NCI-H1048 (cell line): ENCODE measurements around the gene MRPL18.
"Not testable (repeated sequence)": the region's sequence is repeated elsewhere in the genome, so short reads cannot be mapped to it uniquely, and the experiment has no call there.

Source experiments
- DNase-seq: peaks from one replicate; lab custom pipeline; 2025; lab: John Stamatoyannopoulos, UW

Gene MRPL18

DNA sequence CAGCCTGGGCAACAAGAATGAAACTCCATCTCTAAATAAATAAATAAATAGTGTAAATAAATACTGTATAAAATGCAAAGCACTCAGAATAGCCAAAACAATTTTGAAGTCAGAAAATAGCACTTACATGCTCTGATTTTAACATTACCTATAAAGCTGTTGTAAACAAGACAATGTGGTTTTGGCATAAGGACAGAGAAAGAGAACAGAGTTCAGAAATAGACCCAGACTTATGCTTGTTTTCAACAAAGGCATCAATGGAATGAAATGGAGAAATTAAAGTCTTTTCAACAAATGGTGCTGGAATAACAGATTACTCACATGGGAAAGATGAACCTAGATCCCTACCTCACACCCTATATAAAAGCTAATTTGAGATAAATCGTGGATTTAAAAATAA lies 18.1 kb upstream of the MRPL18 start:
- no peak for DNase-seq

DNA sequence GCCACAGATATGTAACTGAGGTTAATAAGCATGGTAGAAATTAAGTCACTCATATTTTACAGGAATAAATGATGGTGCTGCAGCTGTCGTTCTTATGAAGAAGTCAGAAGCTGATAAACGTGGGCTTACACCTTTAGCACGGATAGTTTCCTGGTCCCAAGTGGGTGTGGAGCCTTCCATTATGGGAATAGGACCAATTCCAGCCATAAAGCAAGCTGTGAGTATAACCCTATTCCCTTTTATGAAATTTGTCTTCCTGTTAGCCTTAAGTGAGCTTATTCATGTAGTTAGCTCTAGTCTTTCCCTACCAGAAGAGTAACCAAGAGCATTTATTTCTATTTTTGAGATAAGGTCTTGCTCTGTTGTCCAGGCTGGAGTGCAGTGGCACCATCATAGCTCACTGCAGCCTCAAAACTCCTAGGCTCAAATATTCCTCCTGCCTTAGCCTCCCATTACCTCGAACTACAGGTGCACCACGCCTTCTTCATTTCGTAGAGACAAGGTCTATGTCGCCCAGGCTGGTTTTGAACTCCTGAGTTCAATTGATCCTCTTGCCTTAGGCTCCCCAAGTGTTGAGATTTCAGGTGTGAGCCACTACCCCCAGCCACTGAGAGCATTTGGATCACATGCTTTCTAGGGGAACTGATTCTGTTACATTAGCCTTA lies 12.9 kb upstream of the MRPL18 start:
- no peak for DNase-seq

DNA sequence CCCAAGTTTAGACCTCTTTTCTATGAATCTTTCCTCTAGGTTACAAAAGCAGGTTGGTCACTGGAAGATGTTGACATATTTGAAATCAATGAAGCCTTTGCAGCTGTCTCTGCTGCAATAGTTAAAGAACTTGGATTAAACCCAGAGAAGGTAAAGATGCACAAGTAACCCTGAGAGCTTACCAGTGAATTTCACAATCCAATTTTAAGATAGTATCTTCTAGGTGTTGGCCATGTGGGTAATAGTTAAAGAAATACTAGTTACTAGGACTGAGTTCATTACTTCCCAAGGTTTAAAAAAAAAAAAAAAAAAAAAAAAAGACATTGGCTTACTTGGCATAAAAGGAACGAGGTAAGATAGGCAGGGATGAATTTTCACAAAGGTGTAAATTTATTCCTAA lies 12.1 kb upstream of the MRPL18 start:
- no peak for DNase-seq

GRCh38 chr6:159778542-159779103 lies 11.6 kb upstream of the MRPL18 start:
- DNase-seq: no peak

- DNase-seq: no peak
These were observed 2.0 kb upstream of the MRPL18 start for GRCh38 chr6:159788276-159788675.

GRCh38 chr6:159788753-159789376 lies 1.4 kb upstream of the MRPL18 start:
- DNase-seq: no peak

- peak; percentile 99 for DNase-seq
These were observed 704 bp upstream of the MRPL18 start, which contains the start of gene TCP1 for GRCh38 chr6:159789377-159790148. TCP1 (minus strand) TSS chr6:159789602; CDS start chr6:159789468, 134 bp downstream.

DNA sequence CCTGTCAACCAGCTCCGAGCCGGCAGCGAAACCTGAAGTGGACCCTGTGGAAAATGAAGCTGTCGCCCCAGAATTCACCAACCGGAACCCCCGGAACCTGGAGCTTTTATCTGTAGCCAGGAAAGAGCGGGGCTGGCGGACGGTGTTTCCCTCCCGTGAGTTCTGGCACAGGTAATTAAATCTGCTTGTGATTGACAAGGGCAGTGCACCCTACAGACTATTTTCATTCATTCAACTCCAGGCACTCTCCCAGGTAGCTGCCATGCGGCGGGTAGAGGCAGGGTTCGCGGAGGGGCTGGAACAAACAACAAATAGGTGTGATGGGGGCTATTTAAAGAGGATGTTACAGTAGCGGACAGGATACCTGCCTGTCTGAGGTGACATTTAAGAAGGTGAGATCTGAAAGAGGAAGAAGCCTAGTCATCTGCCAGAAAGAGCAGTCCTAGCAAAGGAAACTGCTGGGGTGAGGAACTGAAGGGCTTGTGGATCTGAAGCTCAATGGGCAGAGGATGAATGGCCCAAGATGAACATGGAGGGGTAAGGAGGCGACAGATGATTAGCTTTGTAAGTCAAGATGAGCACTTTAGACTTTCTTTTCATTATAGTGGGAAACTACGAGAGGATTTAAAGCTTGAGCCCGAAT lies 810 bp downstream of the MRPL18 start:
- DNase-seq: no peak

DNA sequence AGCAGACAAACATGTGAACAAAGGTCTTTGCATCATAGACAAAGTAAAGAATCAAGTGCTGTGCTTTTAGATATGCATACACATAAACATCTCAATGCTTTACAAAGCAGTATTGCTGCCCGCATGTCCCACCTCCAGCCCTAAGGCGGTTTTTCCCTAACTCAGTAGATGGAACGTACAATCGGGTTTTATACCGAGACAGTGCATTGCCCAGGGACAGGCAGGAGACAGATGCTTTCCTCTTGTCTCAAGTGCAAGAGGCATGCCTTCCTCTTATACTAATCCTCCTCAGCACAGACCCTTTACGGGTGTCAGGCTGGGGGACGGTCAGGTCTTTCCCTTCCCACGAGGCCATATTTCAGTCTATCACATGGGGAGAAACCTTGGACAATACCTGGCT lies 4.7 kb downstream of the MRPL18 start:
- DNase-seq: not testable (repeated sequence)

- no peak for DNase-seq
These were observed 7.3 kb downstream of the MRPL18 start for GRCh38 chr6:159797554-159797953.

DNA sequence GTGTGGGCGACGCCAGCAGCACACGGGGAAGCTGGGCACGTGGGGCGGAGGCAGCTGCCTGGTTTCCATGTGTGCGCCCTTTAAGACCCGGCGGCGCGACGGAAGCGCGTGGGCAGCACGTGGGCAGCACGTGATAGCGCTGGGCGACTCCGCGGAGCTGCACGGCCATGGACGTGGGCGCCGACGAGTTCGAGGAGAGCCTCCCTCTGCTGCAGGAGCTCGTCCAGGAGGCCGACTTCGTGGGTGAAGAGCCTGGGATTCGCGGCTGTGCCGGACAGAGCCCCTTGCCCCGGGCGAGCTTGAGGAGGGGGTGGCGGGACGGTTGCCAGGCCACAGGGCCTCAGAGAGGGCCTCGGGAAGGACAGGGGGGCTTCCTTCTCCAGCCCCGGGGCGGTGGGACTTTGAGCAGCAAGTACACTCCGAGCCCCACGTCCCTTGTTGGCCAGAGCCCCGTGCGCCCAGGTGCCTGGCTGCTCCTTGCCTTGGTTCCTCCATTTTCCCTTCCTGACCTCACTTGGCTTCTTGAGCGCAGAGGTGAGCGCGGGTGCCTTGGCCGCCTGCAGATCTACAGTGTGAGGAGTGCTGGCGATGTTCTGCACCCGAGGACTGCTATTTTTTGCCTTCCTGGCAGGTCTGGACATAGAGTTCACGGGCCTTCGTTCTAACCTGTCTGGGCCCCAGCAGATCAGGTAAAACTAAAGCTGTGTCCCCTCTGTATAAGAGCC lies 10.0 kb downstream of the MRPL18 start, which contains the start of gene PNLDC1:
TSS of gene PNLDC1 (plus strand) at position 136 of the 725 bp plus-strand sequence. CDS start at position 168, 32 bp downstream.
- no peak for DNase-seq

DNA sequence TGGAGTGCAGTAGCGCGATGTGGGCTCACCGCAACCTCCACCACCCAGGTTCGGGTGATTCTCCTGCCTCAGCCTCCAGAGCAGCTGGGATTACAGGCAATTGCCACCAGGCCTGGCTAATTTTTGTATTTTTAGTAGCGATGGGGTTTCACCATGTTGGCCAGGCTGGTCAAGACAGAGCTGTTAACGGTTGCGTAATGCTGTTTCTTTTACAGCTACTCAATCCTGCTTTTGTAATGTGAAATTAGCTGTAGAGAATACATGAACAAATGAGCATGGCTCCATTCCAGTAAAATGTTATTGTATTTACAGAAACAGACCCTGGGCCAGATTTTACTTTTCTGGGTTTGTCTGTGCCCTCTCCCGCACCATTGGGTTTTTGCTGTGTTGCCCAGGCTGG lies 11.7 kb downstream of the MRPL18 start:
- DNase-seq: no peak

DNA sequence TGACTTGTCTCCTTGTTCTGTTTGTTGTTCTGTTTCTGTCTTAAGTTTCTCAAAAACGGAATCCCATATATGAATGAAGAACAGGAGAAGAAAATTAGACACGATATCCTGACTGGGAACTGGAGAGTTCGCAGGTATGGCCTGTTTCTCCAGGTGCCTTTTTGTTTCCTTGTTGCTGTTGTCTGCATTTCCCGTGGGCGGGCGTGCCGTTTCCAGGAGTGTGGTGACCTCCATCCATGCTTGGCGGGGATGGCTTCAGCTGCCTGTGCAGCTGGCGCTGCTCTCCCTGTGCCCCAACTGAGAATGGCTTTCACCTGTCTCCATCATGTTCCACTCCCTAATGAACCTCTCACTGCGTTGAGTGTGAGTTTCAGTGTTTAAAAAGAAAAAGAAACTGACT lies 14.2 kb downstream of the MRPL18 start:
- DNase-seq: no peak

GRCh38 chr6:159805440-159806020 lies 15.3 kb downstream of the MRPL18 start:
- no peak for DNase-seq

DNA sequence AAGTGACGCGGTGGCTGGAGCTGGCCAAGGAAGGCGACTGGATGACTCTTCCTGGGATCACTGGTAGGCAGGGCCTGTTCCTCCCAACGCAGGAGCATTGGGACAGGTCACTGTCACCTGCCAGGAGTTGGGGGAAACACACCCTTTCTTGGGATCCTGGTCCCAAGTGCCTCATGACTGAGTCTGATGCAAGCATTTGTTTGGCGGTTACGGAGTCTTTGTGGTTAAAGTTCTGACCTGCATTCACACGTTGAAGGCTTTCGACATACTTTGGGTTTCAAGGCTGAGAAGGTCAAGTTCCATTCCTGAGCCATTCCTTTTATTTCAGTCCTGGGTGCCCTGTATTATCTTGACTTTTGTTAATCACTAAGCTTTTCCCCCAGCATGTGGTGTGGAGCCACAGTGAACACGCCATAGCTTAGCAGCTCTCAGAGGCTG lies 15.8 kb downstream of the MRPL18 start:
- no peak for DNase-seq

DNA sequence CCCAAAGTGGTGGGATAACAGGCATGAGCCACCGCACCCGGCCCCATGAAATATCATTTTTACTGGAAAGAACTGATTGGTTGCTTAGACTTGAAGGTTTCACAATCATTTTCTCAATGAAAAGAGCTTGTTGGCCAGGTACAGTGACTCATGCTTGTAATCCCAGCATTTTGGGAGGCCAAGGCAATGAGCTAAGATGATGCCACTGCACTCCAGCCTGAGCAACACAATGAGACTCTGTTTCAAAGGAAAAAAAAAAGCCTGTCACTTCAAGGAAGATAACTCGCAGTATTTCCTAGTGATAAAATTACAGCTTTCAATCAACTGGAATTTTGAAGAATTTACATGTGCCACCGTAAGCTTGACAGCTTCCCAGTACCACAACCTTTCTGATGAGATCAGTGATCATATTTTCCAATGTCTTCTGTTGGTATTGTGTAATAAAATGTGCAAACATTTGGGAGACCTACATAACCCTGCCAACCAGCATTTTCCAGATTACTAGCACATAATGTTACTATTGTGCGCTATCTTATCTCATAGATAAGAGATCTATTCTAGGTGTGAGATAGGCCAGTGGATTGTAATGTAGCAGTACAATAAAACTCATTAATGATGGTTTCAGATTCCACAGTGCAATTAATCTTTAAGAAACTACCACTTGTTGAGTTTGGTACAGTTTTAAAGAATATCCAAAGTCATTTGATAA lies 17.0 kb downstream of the MRPL18 start:
- DNase-seq: no peak

GRCh38 chr6:159808647-159809046 lies 18.4 kb downstream of the MRPL18 start:
- no peak for DNase-seq

GRCh38 chr6:159809149-159809548 lies 18.9 kb downstream of the MRPL18 start:
- DNase-seq: no peak

GRCh38 chr6:159813781-159814180 lies 23.5 kb downstream of the MRPL18 start:
- no peak for DNase-seq

DNA sequence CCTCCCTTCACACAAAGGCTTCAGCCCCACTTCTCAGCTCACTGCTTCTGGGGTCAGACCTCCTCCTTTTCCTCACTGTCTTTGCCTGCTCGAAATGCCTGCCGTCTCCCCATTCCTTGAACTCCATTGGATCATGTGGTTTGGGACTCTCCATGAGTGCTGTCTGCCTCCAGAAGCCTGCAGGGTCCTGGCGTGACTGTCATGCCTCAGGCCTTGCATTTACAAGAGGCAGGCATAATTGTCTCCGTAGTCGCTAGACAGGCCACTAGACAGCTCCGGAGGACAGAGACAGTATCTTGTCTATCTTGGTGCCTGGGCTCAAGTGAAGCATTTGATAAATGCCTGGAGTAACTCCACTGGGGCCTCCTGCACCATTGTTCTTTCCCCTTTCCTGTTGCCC lies 25.1 kb downstream of the MRPL18 start:
- no peak for DNase-seq
